CD8-positive, alpha-beta memory T cell (primary cell): ENCODE data around the gene SCAF4. TPM values are rescaled to one million over a fixed set of nuclear protein-coding genes. Genes with fewer than 3 reads are reported as not detected.

Source experiments
- CTCF ChIA-PET: fragments of 350-600 bp; sonication (Branson Sonifier 250); formaldehyde crosslinking; loops from one replicate; lab custom pipeline; 2021; ENCODE audit warnings: antibody characterized with exemption; lab: Charles Lee
- POLR2A ChIA-PET: fragments of 350-600 bp; sonication (Branson Sonifier 250); formaldehyde crosslinking; loops from one replicate; lab custom pipeline; 2021; ENCODE audit warnings: antibody characterized with exemption; lab: Charles Lee
- DNase-seq, 5 donors: peaks; one replicate each; pipeline versions ENCODE4 v3.0.0 to v3.0.0-alpha.2; 2020 to 2022; ENCODE audit warnings: mixed read lengths in 1 of 5
- H3K27ac ChIP-seq: one replicate; pipeline ENCODE4 v1.7.0; 2013; ENCODE audit warnings: low read depth, mild to moderate bottlenecking, low read length, moderate library complexity
- H3K27me3 ChIP-seq: 2 replicates; pipeline ENCODE4 v1.7.0; 2013; ENCODE audit warnings: low read length, mild to moderate bottlenecking; ENCODE audit not compliant: insufficient read depth, poor library complexity, severe bottlenecking
- H3K36me3 ChIP-seq: 2 replicates; pipeline ENCODE4 v1.7.0; 2013; ENCODE audit warnings: mild to moderate bottlenecking, low read length, moderate library complexity; ENCODE audit not compliant: insufficient read depth
- H3K4me1 ChIP-seq: 2 replicates; pipeline ENCODE4 v1.7.0; 2013; ENCODE audit warnings: mild to moderate bottlenecking, low read length, moderate library complexity; ENCODE audit not compliant: insufficient read depth
- H3K4me3 ChIP-seq: 2 replicates; pipeline ENCODE4 v1.7.0; 2013; ENCODE audit warnings: mild to moderate bottlenecking, low read length
- H3K9me3 ChIP-seq: 2 replicates; pipeline ENCODE4 v1.7.0; 2013; ENCODE audit warnings: mild to moderate bottlenecking, low read length
- H3K27ac Mint-ChIP-seq, 8 donors: one replicate each; pipeline ENCODE4 v1.8.0; 2020 to 2021; ENCODE audit warnings: mixed read lengths in 8 of 8, mild to moderate bottlenecking in 6 of 8, inconsistent platforms in 3 of 8, moderate library complexity in 3 of 8
- H3K27me3 Mint-ChIP-seq, 2 donors: one replicate each; pipeline ENCODE4 v1.8.0; 2020 to 2021; ENCODE audit warnings: mixed read lengths in 2 of 2, mild to moderate bottlenecking in 1 of 2, moderate library complexity in 1 of 2
- H3K36me3 Mint-ChIP-seq, 3 donors: one replicate each; pipeline ENCODE4 v1.8.0; 2020 to 2021; ENCODE audit warnings: mixed read lengths in 3 of 3, inconsistent platforms in 1 of 3, mild to moderate bottlenecking in 1 of 3
- H3K4me1 Mint-ChIP-seq, 3 donors: one replicate each; pipeline ENCODE4 v1.8.0; 2020 to 2021; ENCODE audit warnings: mixed read lengths in 3 of 3, inconsistent platforms in 1 of 3, mild to moderate bottlenecking in 1 of 3
- H3K4me3 Mint-ChIP-seq, 7 donors: one replicate each; pipeline ENCODE4 v1.8.0; 2020 to 2021; ENCODE audit warnings: mixed read lengths in 7 of 7, mild to moderate bottlenecking in 6 of 7, moderate library complexity in 4 of 7, inconsistent platforms in 2 of 7
- H3K9me3 Mint-ChIP-seq, 5 donors: one replicate each; pipeline ENCODE4 v1.8.0; 2020 to 2022; ENCODE audit warnings: mixed read lengths in 5 of 5, mild to moderate bottlenecking in 3 of 5, moderate library complexity in 2 of 5, inconsistent platforms in 1 of 5
- polyA plus RNA-seq: library from polyadenylated mRNA; unstranded; fragments of 300-500 nt; fragmentation: Illumina TruSeq; gene quantifications from one replicate; pipeline ENCODE4 v1.2.3, GENCODE V29; 2021
- total RNA-seq, 2 experiments: library from RNA; stranded (reverse); gene quantifications; one replicate each; pipeline ENCODE4 v1.2.3, GENCODE V29; 2021

The SCAF4 gene
- total and polyA plus RNA-seq, 3 experiments from 2014 or later, result 27.5 to 55.9 (median 55.4) TPM

DNA sequence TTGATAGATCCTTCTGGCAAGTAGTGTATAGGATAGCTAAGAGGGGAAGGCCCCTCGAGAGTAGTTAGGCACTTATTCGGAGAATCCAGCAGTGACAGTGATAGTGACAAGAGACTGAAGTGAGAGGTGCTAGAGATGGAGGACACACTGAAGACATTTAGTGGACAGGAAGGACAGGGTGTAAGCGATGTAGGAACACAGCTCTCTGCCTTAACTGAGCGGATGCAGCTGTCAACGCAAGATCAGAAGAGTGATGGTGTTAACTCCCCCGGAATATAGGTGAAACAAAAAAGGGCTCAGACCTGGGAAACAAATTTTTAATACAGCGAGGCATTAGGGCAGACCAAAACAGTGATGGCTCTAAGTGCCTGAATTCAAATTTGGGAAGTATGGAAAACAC is 56.6 kb downstream of the SCAF4 start:
- Histone ChIP-seq H3K4me1 (no peaks in the 10 kb centered on the region), H3K27ac (no peak overlapping the region), H3K4me3 (no peak overlapping the region), H3K27me3 (no peaks in the 10 kb centered on the region), H3K9me3 (no peaks in the 10 kb centered on the region), H3K36me3 (peaks cover 6% of the 10 kb centered on the region)
- no peak overlapping the region for H3K4me3 Mint-ChIP-seq
- POLR2A ChIA-PET, result no interaction called here
- H3K9me3 Mint-ChIP-seq, result peaks cover 0 to 1% (median 0%) of the 10 kb centered on the region in 5 donors
- no peak for DNase-seq
- CTCF ChIA-PET, result no interaction called here
- no peak overlapping the region for H3K27ac Mint-ChIP-seq
- peaks cover 0 to 23% (median 5%) of the 10 kb centered on the region in 3 donors for H3K36me3 Mint-ChIP-seq
- peaks cover 8 to 12% (median 12%) of the 10 kb centered on the region in 3 donors for H3K4me1 Mint-ChIP-seq
- no peaks in the 10 kb centered on the region for H3K27me3 Mint-ChIP-seq

- no peak for DNase-seq
- Mint-ChIP-seq H3K4me1 (peaks cover 8 to 21% (median 19%) of the 10 kb centered on the region in 3 donors), H3K27ac (peak overlapping the region in 3 of 8 donors; percentile 37 to 88 (median 51)), H3K27me3 (no peaks in the 10 kb centered on the region), H3K36me3 (peaks cover 0 to 33% (median 2%) of the 10 kb centered on the region in 3 donors), H3K4me3 (no peak overlapping the region), H3K9me3 (peaks cover 0 to 1% (median 0%) of the 10 kb centered on the region in 5 donors)
- H3K9me3 ChIP-seq, result no peaks in the 10 kb centered on the region
- H3K27ac ChIP-seq, result no peak overlapping the region
- ChIA-PET POLR2A (no interaction called here), CTCF (no interaction called here)
- H3K4me3 ChIP-seq, result no peak overlapping the region
- peaks cover 9% of the 10 kb centered on the region for H3K36me3 ChIP-seq
- no peaks in the 10 kb centered on the region for H3K27me3 ChIP-seq
- H3K4me1 ChIP-seq, result no peaks in the 10 kb centered on the region
Observed at GRCh38 chr21:31673321-31673912, 58.5 kb downstream of the SCAF4 start.

DNA sequence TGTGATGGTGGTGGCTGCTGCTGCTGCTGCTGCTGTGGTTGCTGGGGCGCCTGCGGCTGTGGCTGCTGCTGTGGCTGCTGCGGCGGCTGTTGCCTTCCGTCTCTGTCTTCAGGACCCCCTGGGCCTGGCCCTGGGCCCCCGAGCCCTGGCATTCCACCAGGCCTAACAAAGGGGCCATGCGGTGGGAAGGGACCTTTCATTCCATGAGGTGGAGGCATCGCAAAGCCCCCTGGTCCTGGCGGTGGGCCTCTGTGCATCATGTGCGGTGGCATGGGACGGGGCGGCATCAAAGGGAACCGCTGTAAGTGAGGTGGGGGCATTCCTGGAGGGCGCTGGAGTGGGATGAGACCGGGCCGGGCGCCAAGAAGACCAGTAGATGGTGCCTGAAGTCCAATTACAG is 60.0 kb downstream of the SCAF4 start:
- H3K27ac ChIP-seq, result no peak overlapping the region
- H3K9me3 Mint-ChIP-seq, result peaks cover 0 to 1% (median 0%) of the 10 kb centered on the region in 5 donors
- peak overlapping the region in 1 of 8 donors; percentile 46 for H3K27ac Mint-ChIP-seq
- H3K4me3 Mint-ChIP-seq, result no peak overlapping the region
- ChIA-PET CTCF (no interaction called here), POLR2A (no interaction called here)
- DNase-seq, result no peak
- no peaks in the 10 kb centered on the region for H3K9me3 ChIP-seq
- H3K4me1 ChIP-seq, result no peaks in the 10 kb centered on the region
- peaks cover 0 to 48% (median 2%) of the 10 kb centered on the region in 3 donors for H3K36me3 Mint-ChIP-seq
- H3K27me3 Mint-ChIP-seq, result no peaks in the 10 kb centered on the region
- H3K36me3 ChIP-seq, result peaks cover 21% of the 10 kb centered on the region
- H3K4me3 ChIP-seq, result no peak overlapping the region
- no peaks in the 10 kb centered on the region for H3K27me3 ChIP-seq
- peaks cover 14 to 36% (median 34%) of the 10 kb centered on the region in 3 donors for H3K4me1 Mint-ChIP-seq

- Histone ChIP-seq H3K27ac (no peak overlapping the region), H3K4me3 (no peak overlapping the region), H3K4me1 (peaks cover 3% of the 10 kb centered on the region), H3K36me3 (peaks cover 25% of the 10 kb centered on the region), H3K9me3 (no peaks in the 10 kb centered on the region), H3K27me3 (no peaks in the 10 kb centered on the region)
- peaks cover 0 to 55% (median 2%) of the 10 kb centered on the region in 3 donors for H3K36me3 Mint-ChIP-seq
- ChIA-PET CTCF (no interaction called here), POLR2A (no interaction called here)
- no peak overlapping the region for H3K4me3 Mint-ChIP-seq
- H3K4me1 Mint-ChIP-seq, result peaks cover 21 to 43% (median 41%) of the 10 kb centered on the region in 3 donors
- peaks cover 0 to 1% (median 0%) of the 10 kb centered on the region in 5 donors for H3K9me3 Mint-ChIP-seq
- peak overlapping the region in 7 of 8 donors; percentile 46 to 92 (median 67) for H3K27ac Mint-ChIP-seq
- DNase-seq, result no peak
- H3K27me3 Mint-ChIP-seq, result no peaks in the 10 kb centered on the region
Observed at GRCh38 chr21:31671146-31671716, 60.7 kb downstream of the SCAF4 start.

DNA sequence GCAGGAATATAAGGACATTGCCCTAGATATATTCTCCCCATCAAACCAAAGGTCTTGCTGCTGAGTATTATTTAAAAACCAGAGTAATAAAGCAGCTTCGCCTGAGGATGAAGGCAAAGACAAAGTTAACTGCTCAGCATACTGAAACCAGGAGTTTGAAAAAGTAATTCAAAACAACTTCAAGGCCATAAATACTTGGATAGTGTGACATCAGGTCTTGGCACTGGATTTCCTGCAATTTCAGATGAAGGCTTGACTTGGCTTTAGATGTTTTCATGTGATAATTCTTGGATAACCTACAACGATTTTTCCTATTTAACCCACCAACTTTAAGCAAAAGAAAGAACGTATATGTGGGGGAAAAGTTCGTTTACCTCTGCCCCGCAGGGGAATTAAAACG is 61.8 kb downstream of the SCAF4 start:
- Histone ChIP-seq H3K27ac (no peak overlapping the region), H3K9me3 (no peaks in the 10 kb centered on the region), H3K27me3 (no peaks in the 10 kb centered on the region), H3K4me3 (no peak overlapping the region), H3K4me1 (peaks cover 12% of the 10 kb centered on the region), H3K36me3 (peaks cover 31% of the 10 kb centered on the region)
- H3K4me1 Mint-ChIP-seq, result peaks cover 31 to 54% (median 49%) of the 10 kb centered on the region in 3 donors
- peaks cover 0 to 1% (median 0%) of the 10 kb centered on the region in 5 donors for H3K9me3 Mint-ChIP-seq
- H3K27me3 Mint-ChIP-seq, result no peaks in the 10 kb centered on the region
- ChIA-PET CTCF (interaction anchor here (0.6 kb wide), 1 partner anchor 16 kb away, joined by 3 read pairs; no protein-coding TSS in a partner anchor), POLR2A (no interaction called here)
- peaks cover 0 to 64% (median 7%) of the 10 kb centered on the region in 3 donors for H3K36me3 Mint-ChIP-seq
- no peak overlapping the region for H3K4me3 Mint-ChIP-seq
- DNase-seq, result no peak
- H3K27ac Mint-ChIP-seq, result peak overlapping the region in 1 of 8 donors; percentile 15

DNA sequence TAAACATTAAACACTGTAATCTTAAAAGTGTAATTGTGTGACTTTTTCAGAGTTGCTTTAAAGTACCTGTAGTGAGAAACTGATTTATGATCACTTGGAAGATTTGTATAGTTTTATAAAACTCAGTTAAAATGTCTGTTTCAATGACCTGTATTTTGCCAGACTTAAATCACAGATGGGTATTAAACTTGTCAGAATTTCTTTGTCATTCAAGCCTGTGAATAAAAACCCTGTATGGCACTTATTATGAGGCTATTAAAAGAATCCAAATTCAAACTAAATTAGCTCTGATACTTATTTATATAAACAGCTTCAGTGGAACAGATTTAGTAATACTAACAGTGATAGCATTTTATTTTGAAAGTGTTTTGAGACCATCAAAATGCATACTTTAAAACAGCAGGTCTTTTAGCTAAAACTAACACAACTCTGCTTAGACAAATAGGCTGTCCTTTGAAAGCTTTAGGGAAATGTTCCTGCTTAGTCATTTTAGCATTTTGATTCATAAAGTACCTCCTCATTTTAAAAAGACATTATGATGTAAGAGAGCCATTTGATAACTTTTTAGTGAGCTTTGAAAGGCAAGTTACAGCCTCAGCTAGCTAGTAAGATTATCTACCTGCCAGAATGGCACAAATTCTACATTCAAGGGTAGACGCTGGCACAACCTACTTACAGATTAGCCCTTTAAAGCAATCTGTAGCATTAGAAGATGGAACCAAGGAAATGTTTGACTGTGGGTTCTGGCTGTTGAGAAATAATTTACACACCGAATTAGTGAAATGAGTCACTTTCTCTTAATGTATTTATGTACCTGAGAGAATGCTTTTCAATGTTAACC is 63.0 kb downstream of the SCAF4 start:
- CTCF ChIA-PET, result interaction anchor here (0.8 kb wide), 1 partner anchor 20 kb away, joined by 3 read pairs; no protein-coding TSS in a partner anchor
- H3K36me3 ChIP-seq, result peaks cover 35% of the 10 kb centered on the region

DNA sequence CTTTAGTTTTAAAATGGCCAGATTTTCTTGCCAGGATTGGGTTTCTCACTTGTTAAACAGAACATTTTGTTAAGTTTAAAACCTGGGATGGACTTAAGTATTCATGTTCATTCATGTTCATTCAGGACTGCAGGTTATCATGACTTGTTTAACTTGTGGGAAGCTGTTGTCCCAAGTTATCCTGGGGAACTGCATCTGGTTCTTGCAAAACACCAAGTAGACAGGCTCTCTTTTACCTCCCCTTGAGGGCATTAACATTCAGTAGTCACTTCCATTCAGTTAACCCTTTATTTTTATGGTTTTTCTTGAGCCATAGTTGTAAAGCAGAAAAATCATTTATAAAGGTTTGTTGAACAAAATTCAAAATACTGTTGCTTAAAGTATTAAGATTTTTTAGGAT is 64.3 kb downstream of the SCAF4 start:
- no peak overlapping the region for H3K4me3 ChIP-seq
- Mint-ChIP-seq H3K4me1 (peaks cover 47 to 77% (median 69%) of the 10 kb centered on the region in 3 donors), H3K27ac (peak overlapping the region in 6 of 8 donors; percentile 39 to 81 (median 64)), H3K36me3 (peaks cover 0 to 84% (median 10%) of the 10 kb centered on the region in 3 donors), H3K4me3 (no peak overlapping the region), H3K9me3 (peaks cover 0 to 1% (median 0%) of the 10 kb centered on the region in 5 donors), H3K27me3 (no peaks in the 10 kb centered on the region)
- CTCF ChIA-PET, result interaction anchor here (1.0 kb wide), 1 partner anchor 20 kb away, joined by 4 read pairs; no protein-coding TSS in a partner anchor
- H3K27ac ChIP-seq, result no peak overlapping the region
- DNase-seq, result no peak
- H3K36me3 ChIP-seq, result peaks cover 41% of the 10 kb centered on the region
- peaks cover 32% of the 10 kb centered on the region for H3K4me1 ChIP-seq
- no peaks in the 10 kb centered on the region for H3K27me3 ChIP-seq
- POLR2A ChIA-PET, result no interaction called here
- H3K9me3 ChIP-seq, result no peaks in the 10 kb centered on the region

More for the DNA sequence above, 63.0 kb downstream of the SCAF4 start:
- Histone ChIP-seq H3K27me3 (no peaks in the 10 kb centered on the region), H3K9me3 (no peaks in the 10 kb centered on the region), H3K27ac (no peak overlapping the region), H3K4me3 (no peak overlapping the region), H3K4me1 (peaks cover 22% of the 10 kb centered on the region)
- peaks cover 41 to 66% (median 61%) of the 10 kb centered on the region in 3 donors for H3K4me1 Mint-ChIP-seq
- no peaks in the 10 kb centered on the region for H3K27me3 Mint-ChIP-seq
- H3K36me3 Mint-ChIP-seq, result peaks cover 0 to 75% (median 10%) of the 10 kb centered on the region in 3 donors
- no peak overlapping the region for H3K4me3 Mint-ChIP-seq
- peaks cover 0 to 1% (median 0%) of the 10 kb centered on the region in 5 donors for H3K9me3 Mint-ChIP-seq
- POLR2A ChIA-PET, result interaction anchor here (1.2 kb wide), 1 partner anchor 8 kb away, joined by 3 read pairs; no protein-coding TSS in a partner anchor
- H3K27ac Mint-ChIP-seq, result peak overlapping the region in 5 of 8 donors; percentile 25 to 71 (median 54)
- no peak for DNase-seq
